Natural killer cell (primary cell): ENCODE measurements around the gene LMAN1L. TPM values are rescaled to one million over a fixed set of nuclear protein-coding genes. Genes with fewer than 3 reads are reported as not detected.

Source experiments
- ATAC-seq, 3 donors: fragments of 150-1000 bp in 2 of 3; fragments of 200-7000 bp in 1 of 3; cut with Tn5 transposase; 1 replicate in 1 of 3; 2 replicates in 2 of 3; pipeline ENCODE4 v1.10.0; 2021; ENCODE audit warnings: mild to moderate bottlenecking in 2 of 3, moderate library complexity in 2 of 3
- DNase-seq, 2 donors: peaks; one replicate each; pipeline versions ENCODE4 v3.0.0 to v3.0.0-alpha.2; 2013 to 2021; ENCODE audit warnings: mixed read lengths in 1 of 2
- H3K27ac ChIP-seq: one replicate; pipeline ENCODE4 v1.5.1; 2013; ENCODE audit warnings: mild to moderate bottlenecking, low read length
- H3K27me3 ChIP-seq: one replicate; pipeline ENCODE4 v1.6.1; 2013; ENCODE audit warnings: low read length; ENCODE audit not compliant: control insufficient read depth, insufficient read depth
- H3K36me3 ChIP-seq: one replicate; pipeline ENCODE4 v1.6.1; 2013; ENCODE audit warnings: low read length; ENCODE audit not compliant: control insufficient read depth, insufficient read depth
- H3K4me1 ChIP-seq: one replicate; pipeline ENCODE4 v1.6.1; 2013; ENCODE audit warnings: low read length; ENCODE audit not compliant: control insufficient read depth, insufficient read depth
- H3K4me3 ChIP-seq: one replicate; pipeline ENCODE4 v1.5.1; 2013; ENCODE audit warnings: low read length
- H3K9me3 ChIP-seq: one replicate; pipeline ENCODE4 v1.6.1; 2013; ENCODE audit warnings: low read length; ENCODE audit not compliant: control insufficient read depth, insufficient read depth
- H3K27ac Mint-ChIP-seq, 2 donors: one replicate each; pipeline ENCODE4 v1.8.0; 2022; ENCODE audit warnings: mild to moderate bottlenecking in 2 of 2, mixed read lengths in 2 of 2, moderate library complexity in 1 of 2
- H3K27me3 Mint-ChIP-seq, 2 donors: one replicate each; pipeline ENCODE4 v1.8.0; 2022; ENCODE audit warnings: low read depth in 2 of 2, mixed read lengths in 2 of 2
- H3K36me3 Mint-ChIP-seq: one replicate; pipeline ENCODE4 v1.8.0; 2022; ENCODE audit warnings: mixed read lengths
- H3K4me1 Mint-ChIP-seq, 2 donors: one replicate each; pipeline ENCODE4 v1.8.0; 2022; ENCODE audit warnings: mixed read lengths in 2 of 2
- H3K4me3 Mint-ChIP-seq: one replicate; pipeline ENCODE4 v1.8.0; 2022; ENCODE audit warnings: mild to moderate bottlenecking, moderate library complexity, mixed read lengths
- H3K9me3 Mint-ChIP-seq, 2 donors: one replicate each; pipeline ENCODE4 v1.8.0; 2022; ENCODE audit warnings: mixed read lengths in 2 of 2
- CTCF ChIP-seq: fragments of 200-600 bp; IDR thresholded peaks from one replicate; pipeline ENCODE4 v1.8.0; 2022; ENCODE audit warnings: antibody characterized with exemption
- WGBS: methylation state at CpG from one replicate; pipeline ENCODE4 v1.1.7; 2013; ENCODE audit warnings: missing lambda C conversion rate; ENCODE audit not compliant: insufficient coverage; 5-methylcytosine and 5-hydroxymethylcytosine counted together
- intact Hi-C: fragments of 100-400 bp; cut with micrococcal nuclease; formaldehyde crosslinking; loops from one replicate; pipeline ENCODE4 v1.14.2; 2022
- total RNA-seq, 4 donors: library from RNA; stranded (reverse); fragments of 120-200 nt in 1 of 4; gene quantifications; one replicate each; pipeline versions ENCODE4 v1.2.3 to v1.2.4, GENCODE V29; 2013 to 2022

LMAN1L gene
- total RNA-seq, 3 donors from 2014 or later (not counting 1 experiment from before 2014, with no cell fraction given), result 0.72 to 1.1 (median 0.94) TPM

- H3K9me3 ChIP-seq, result no peaks in the 10 kb centered on the region
- ATAC-seq (peak; percentile 92 to 98 (median 93)), DNase-seq (peak; percentile 93 to 95)
- H3K9me3 Mint-ChIP-seq, result no peaks in the 10 kb centered on the region
- peak within 1 kb of the TSS; percentile 91 for H3K27ac Mint-ChIP-seq
- H3K4me1 Mint-ChIP-seq, result peaks cover 18 to 49% of the 10 kb centered on the region in 2 donors
- H3K27ac ChIP-seq, result peak within 1 kb of the TSS; percentile 80
- WGBS, result under 1% methylated on average over 84 of the region's 84 CpGs
- peak within 1 kb of the TSS; percentile 90 for H3K4me3 ChIP-seq
- peaks cover 48% of the 10 kb centered on the region for H3K4me1 ChIP-seq
- peak; percentile 70 for TF ChIP-seq CTCF
- H3K27me3 Mint-ChIP-seq, result no peaks in the 10 kb centered on the region
- H3K27me3 ChIP-seq, result no peaks in the 10 kb centered on the region
- peaks cover 14% of the 10 kb centered on the region for H3K36me3 ChIP-seq
- H3K36me3 Mint-ChIP-seq, result peaks cover 5% of the 10 kb centered on the region
- peak within 1 kb of the TSS; percentile 91 for H3K4me3 Mint-ChIP-seq
- intact Hi-C loops, result loop anchor here (5.0 to 10.0 kb wide), 3 partner anchors 56 to 362 kb away; partner anchors contain the start of genes C15orf39 and FAM219B
Measured at GRCh38 chr15:74842581-74843444, 30.2 kb downstream of the LMAN1L start, which contains the start of gene ULK3. ULK3 (minus strand) TSS chr15:74843156; CDS start chr15:74843105, 51 bp downstream.

GRCh38 chr15:74843445-74843828 lies 30.8 kb downstream of the LMAN1L start:
- peak overlapping the region; percentile 91 for H3K27ac Mint-ChIP-seq
- ATAC-seq, result no peak
- TF ChIP-seq CTCF, result no peak

GRCh38 chr15:74843891-74844299 lies 31.3 kb downstream of the LMAN1L start:
- H3K4me1 Mint-ChIP-seq, result peaks cover 18 to 49% of the 10 kb centered on the region in 2 donors
- 51% methylated on average over 7 of the region's 12 CpGs for WGBS

More at GRCh38 chr15:74843445-74843828, 30.8 kb downstream of the LMAN1L start:
- intact Hi-C loops, result loop anchor here (5.0 to 10.0 kb wide), 3 partner anchors 56 to 361 kb away; partner anchors contain the start of genes C15orf39 and FAM219B
- Histone ChIP-seq H3K27ac (peak overlapping the region; percentile 80), H3K4me3 (peak overlapping the region; percentile 40), H3K4me1 (peaks cover 48% of the 10 kb centered on the region), H3K9me3 (no peaks in the 10 kb centered on the region), H3K36me3 (peaks cover 20% of the 10 kb centered on the region), H3K27me3 (no peaks in the 10 kb centered on the region)
- 23% methylated on average over 17 of the region's 18 CpGs for WGBS
- peak overlapping the region; percentile 91 for H3K4me3 Mint-ChIP-seq
- no peaks in the 10 kb centered on the region for H3K27me3 Mint-ChIP-seq
- peaks cover 18 to 49% of the 10 kb centered on the region in 2 donors for H3K4me1 Mint-ChIP-seq
- H3K9me3 Mint-ChIP-seq, result no peaks in the 10 kb centered on the region
- DNase-seq, result no peak
- H3K36me3 Mint-ChIP-seq, result peaks cover 11% of the 10 kb centered on the region

More at GRCh38 chr15:74843891-74844299, 31.3 kb downstream of the LMAN1L start:
- peak overlapping the region; percentile 40 for H3K4me3 ChIP-seq
- H3K9me3 Mint-ChIP-seq, result no peaks in the 10 kb centered on the region
- peak in 1 of 2 donors; percentile 26 for DNase-seq
- H3K27me3 Mint-ChIP-seq, result no peaks in the 10 kb centered on the region
- ATAC-seq, result no peak
- H3K4me1 ChIP-seq, result peaks cover 48% of the 10 kb centered on the region
- peak overlapping the region; percentile 91 for H3K27ac Mint-ChIP-seq
- H3K36me3 Mint-ChIP-seq, result peaks cover 15% of the 10 kb centered on the region
- peaks cover 25% of the 10 kb centered on the region for H3K36me3 ChIP-seq
- no peaks in the 10 kb centered on the region for H3K9me3 ChIP-seq
- H3K4me3 Mint-ChIP-seq, result peak overlapping the region; percentile 74
- no peak for TF ChIP-seq CTCF
- peak overlapping the region; percentile 80 for H3K27ac ChIP-seq
- no peaks in the 10 kb centered on the region for H3K27me3 ChIP-seq
- intact Hi-C loops, result loop anchor here (2.0 to 10.0 kb wide), 5 partner anchors 15 to 361 kb away; partner anchors contain the start of genes C15orf39, FAM219B and SCAMP2
